H9 (cell line): ENCODE measurements around the gene OGA. TPM values are rescaled to one million over a fixed set of nuclear protein-coding genes. Genes with fewer than 3 reads are reported as not detected.

Experiments used
- DNase-seq: peaks from one replicate; pipeline ENCODE4 v3.0.0-alpha.2; 2017
- H2AFZ ChIP-seq: one replicate; pipeline ENCODE4 v1.6.1; 2013; ENCODE audit warnings: mild to moderate bottlenecking, low read length, control low read depth, moderate library complexity
- H2AK5ac ChIP-seq: 2 replicates; pipeline ENCODE4 v1.6.1; 2013; ENCODE audit warnings: low read length, control low read depth, mixed read lengths; ENCODE audit not compliant: insufficient read length
- H2BK120ac ChIP-seq: one replicate; pipeline ENCODE4 v1.6.1; 2013; ENCODE audit warnings: low read depth, mild to moderate bottlenecking, low read length, control low read depth, inconsistent platforms; ENCODE audit not compliant: poor library complexity, severe bottlenecking
- H2BK12ac ChIP-seq: 2 replicates; pipeline ENCODE4 v1.6.1; 2013; ENCODE audit warnings: low read length, control low read depth, mixed read lengths, low read depth; ENCODE audit not compliant: insufficient read length
- H2BK15ac ChIP-seq: 2 replicates; pipeline ENCODE4 v1.6.1; 2013; ENCODE audit warnings: low read depth, low read length, control low read depth
- H2BK20ac ChIP-seq: one replicate; pipeline ENCODE4 v1.6.1; 2013; ENCODE audit warnings: low read depth, mild to moderate bottlenecking, low read length, control low read depth, inconsistent platforms; ENCODE audit not compliant: poor library complexity, severe bottlenecking
- H2BK5ac ChIP-seq: 2 replicates; pipeline ENCODE4 v1.6.1; 2013; ENCODE audit warnings: low read length, control low read depth, mixed read lengths; ENCODE audit not compliant: insufficient read length
- H3K14ac ChIP-seq: 2 replicates; pipeline ENCODE4 v1.6.1; 2013; ENCODE audit warnings: low read length, control low read depth; ENCODE audit not compliant: insufficient read depth
- H3K18ac ChIP-seq: 2 replicates; pipeline ENCODE4 v1.6.1; 2013; ENCODE audit warnings: low read depth, mild to moderate bottlenecking, mixed read lengths, low read length, control low read depth; ENCODE audit not compliant: insufficient read length
- H3K23ac ChIP-seq: 2 replicates; pipeline ENCODE4 v1.6.1; 2013; ENCODE audit warnings: low read length, control low read depth, mixed read lengths, low read depth; ENCODE audit not compliant: insufficient read length
- H3K23me2 ChIP-seq: 2 replicates; pipeline ENCODE4 v1.6.1; 2013; ENCODE audit warnings: low read depth, mild to moderate bottlenecking, mixed read lengths, low read length, control low read depth; ENCODE audit not compliant: insufficient read length, poor library complexity, severe bottlenecking
- H3K27ac ChIP-seq: 2 replicates; pipeline ENCODE4 v1.5.1; 2013; ENCODE audit warnings: low read length, control low read depth, mixed read lengths, low read depth; ENCODE audit not compliant: insufficient read length
- H3K27me3 ChIP-seq: 2 replicates; pipeline ENCODE4 v1.6.1; 2013; ENCODE audit warnings: low read length, control low read depth, inconsistent platforms; ENCODE audit not compliant: insufficient read depth
- H3K4ac ChIP-seq: 2 replicates; pipeline ENCODE4 v1.6.1; 2013; ENCODE audit warnings: low read depth, mild to moderate bottlenecking, control low read depth, inconsistent platforms, low read length, moderate library complexity
- H3K4me1 ChIP-seq: 2 replicates; pipeline ENCODE4 v1.6.1; 2013; ENCODE audit warnings: low read length, control low read depth, inconsistent platforms; ENCODE audit not compliant: insufficient read depth
- H3K4me2 ChIP-seq: 2 replicates; pipeline ENCODE4 v1.6.1; 2013; ENCODE audit warnings: low read length, control low read depth, mixed read lengths; ENCODE audit not compliant: insufficient read length, insufficient read depth
- H3K56ac ChIP-seq: 2 replicates; pipeline ENCODE4 v1.6.1; 2013; ENCODE audit warnings: low read depth, mild to moderate bottlenecking, mixed read lengths, low read length, control low read depth; ENCODE audit not compliant: insufficient read length
- H3K79me1 ChIP-seq: 2 replicates; pipeline ENCODE4 v1.6.1; 2013; ENCODE audit warnings: low read depth, mild to moderate bottlenecking, moderate library complexity, low read length, control low read depth, inconsistent platforms; ENCODE audit not compliant: insufficient read depth, poor library complexity, severe bottlenecking
- H3K79me2 ChIP-seq: 2 replicates; pipeline ENCODE4 v1.6.1; 2013; ENCODE audit warnings: low read length, control low read depth, inconsistent platforms; ENCODE audit not compliant: insufficient read depth
- H3K9ac ChIP-seq: 2 replicates; pipeline ENCODE4 v1.6.1; 2013; ENCODE audit warnings: low read length, control low read depth, mixed read lengths; ENCODE audit not compliant: insufficient read length; ENCODE audit errors: extremely low read depth
- H3K9me3 ChIP-seq: one replicate; pipeline ENCODE4 v1.6.1; 2013; ENCODE audit warnings: low read depth, low read length, inconsistent platforms; ENCODE audit not compliant: control insufficient read depth
- H3T11ph ChIP-seq: one replicate; pipeline ENCODE4 v1.6.1; 2013; ENCODE audit warnings: mild to moderate bottlenecking, low read length, control low read depth, inconsistent platforms
- H4K20me1 ChIP-seq: one replicate; pipeline ENCODE4 v1.6.1; 2013; ENCODE audit not compliant: control insufficient read depth, insufficient read length, insufficient read depth
- H4K5ac ChIP-seq: 2 replicates; pipeline ENCODE4 v1.6.1; 2013; ENCODE audit warnings: low read depth, mild to moderate bottlenecking, mixed read lengths, low read length, control low read depth; ENCODE audit not compliant: insufficient read length
- H4K8ac ChIP-seq: replicated peaks from 2 replicates; pipeline ENCODE4 v1.6.1; 2013; ENCODE audit warnings: low read length, control low read depth, mixed read lengths, low read depth; ENCODE audit not compliant: insufficient read length
- H4K91ac ChIP-seq: 2 replicates; pipeline ENCODE4 v1.6.1; 2013; ENCODE audit warnings: low read depth, mild to moderate bottlenecking, moderate library complexity, mixed read lengths, low read length, control low read depth; ENCODE audit not compliant: insufficient read length
- H3K27ac Mint-ChIP-seq, 3 experiments: 2 replicates in 2 of 3; 3 replicates in 1 of 3; pipeline ENCODE4 v1.8.0; 2020 to 2021; ENCODE audit warnings: mixed read lengths in 3 of 3, mild to moderate bottlenecking in 1 of 3, moderate library complexity in 1 of 3
- H3K27me3 Mint-ChIP-seq: 2 replicates; pipeline ENCODE4 v1.8.0; 2021; ENCODE audit warnings: low read depth, mild to moderate bottlenecking, moderate library complexity, mixed read lengths
- H3K36me3 Mint-ChIP-seq, 3 experiments: 2 replicates in 2 of 3; 3 replicates in 1 of 3; pipeline ENCODE4 v1.8.0; 2020 to 2021; ENCODE audit warnings: low read depth in 3 of 3, mixed read lengths in 3 of 3; ENCODE audit not compliant: insufficient read depth in 1 of 3
- H3K4me1 Mint-ChIP-seq, 2 experiments: 2 replicates each; pipeline ENCODE4 v1.8.0; 2020; ENCODE audit warnings: mixed read lengths in 2 of 2
- H3K4me3 Mint-ChIP-seq, 2 experiments: 2 replicates in 1 of 2; 3 replicates in 1 of 2; pipeline ENCODE4 v1.8.0; 2020 to 2021; ENCODE audit warnings: mild to moderate bottlenecking in 2 of 2, mixed read lengths in 2 of 2, moderate library complexity in 1 of 2
- H3K9me3 Mint-ChIP-seq, 2 experiments: 2 replicates in 1 of 2; 3 replicates in 1 of 2; pipeline ENCODE4 v1.8.0; 2020; ENCODE audit warnings: mild to moderate bottlenecking in 2 of 2, mixed read lengths in 2 of 2, moderate library complexity in 1 of 2
- whole genome bisulfite sequencing: extraction: QIAGEN DNeasy Blood & Tissue Kit; methylation state at CpG from one replicate; pipeline ENCODE4 v1.1.7; 2013; ENCODE audit warnings: missing lambda C conversion rate, low lambda C conversion rate, mixed read lengths; ENCODE audit not compliant: insufficient read length; ENCODE audit errors: extremely low coverage; 5-methylcytosine and 5-hydroxymethylcytosine counted together
- long read RNA-seq: library from polyadenylated mRNA; unstranded; transcript quantifications from one replicate; pipeline ENCODE4 v2.0.0, GENCODE V29; 2020
- total RNA-seq: library from RNA; stranded (reverse); gene quantifications from 2 replicates; pipeline ENCODE4 v1.2.1, GENCODE V29; 2021
- TF ChIP-seq, protein P1 (sequence below): fragments of 200-600 bp; sonication (generic); conservative IDR thresholded peaks from 3 replicates; pipeline ENCODE4 v1.8.0; 2021; ENCODE audit warnings: antibody characterized with exemption, mild to moderate bottlenecking

OGA gene
- 120 and 125 TPM in 2 replicates for total RNA-seq
- long read RNA-seq, full-length matches to known transcripts: 10 of 45 reads
- long read RNA-seq, partial matches to known transcripts: 29 of 45 reads
- long read RNA-seq, other reads (novel, unspliced or antisense): 6 of 45 reads

DNA sequence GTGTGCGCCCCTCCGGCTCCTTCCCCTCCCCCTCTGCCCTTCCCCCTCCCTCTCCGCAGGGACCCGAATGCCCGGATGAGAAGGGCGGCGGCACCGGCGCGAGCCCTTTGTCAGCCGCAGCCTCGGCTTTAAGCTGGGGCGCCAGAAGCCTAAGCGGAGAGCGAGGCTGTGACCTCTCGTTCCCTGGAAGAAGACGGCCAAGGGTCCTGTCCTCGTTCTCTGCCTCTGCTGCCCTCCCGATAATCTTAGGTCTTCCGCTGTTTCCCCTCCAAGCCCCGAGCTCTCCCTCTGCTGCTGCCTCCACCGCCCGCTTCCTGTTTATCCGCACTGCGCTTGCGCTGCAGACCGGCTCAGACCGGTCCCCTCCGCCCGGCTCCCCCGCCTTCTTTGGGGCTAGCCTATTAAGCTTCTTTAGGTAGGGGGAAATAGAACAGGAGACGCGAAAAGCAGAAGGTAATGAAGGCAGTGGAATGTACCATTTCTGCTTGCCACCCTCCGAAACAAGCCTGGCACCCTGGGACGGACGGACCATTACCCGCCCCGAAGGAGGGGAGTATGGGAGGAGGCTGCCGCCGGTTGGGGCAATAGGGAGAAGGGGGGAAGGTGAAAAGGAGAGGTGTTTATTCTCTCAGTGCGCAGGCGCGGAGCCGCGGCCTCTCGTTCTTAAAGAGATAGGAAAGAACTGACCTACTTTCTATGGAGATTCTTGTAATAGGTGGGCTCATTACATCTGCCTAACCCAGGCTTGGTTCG lies at the start of gene OGA:
Gene OGA, minus strand, starts transcription at position 326 of the 753 bp plus-strand sequence. CDS start 422 bp downstream, outside the sequence.
- no peaks in the 10 kb centered on the region for H3K79me1 ChIP-seq
- TF ChIP-seq, protein P1, sequence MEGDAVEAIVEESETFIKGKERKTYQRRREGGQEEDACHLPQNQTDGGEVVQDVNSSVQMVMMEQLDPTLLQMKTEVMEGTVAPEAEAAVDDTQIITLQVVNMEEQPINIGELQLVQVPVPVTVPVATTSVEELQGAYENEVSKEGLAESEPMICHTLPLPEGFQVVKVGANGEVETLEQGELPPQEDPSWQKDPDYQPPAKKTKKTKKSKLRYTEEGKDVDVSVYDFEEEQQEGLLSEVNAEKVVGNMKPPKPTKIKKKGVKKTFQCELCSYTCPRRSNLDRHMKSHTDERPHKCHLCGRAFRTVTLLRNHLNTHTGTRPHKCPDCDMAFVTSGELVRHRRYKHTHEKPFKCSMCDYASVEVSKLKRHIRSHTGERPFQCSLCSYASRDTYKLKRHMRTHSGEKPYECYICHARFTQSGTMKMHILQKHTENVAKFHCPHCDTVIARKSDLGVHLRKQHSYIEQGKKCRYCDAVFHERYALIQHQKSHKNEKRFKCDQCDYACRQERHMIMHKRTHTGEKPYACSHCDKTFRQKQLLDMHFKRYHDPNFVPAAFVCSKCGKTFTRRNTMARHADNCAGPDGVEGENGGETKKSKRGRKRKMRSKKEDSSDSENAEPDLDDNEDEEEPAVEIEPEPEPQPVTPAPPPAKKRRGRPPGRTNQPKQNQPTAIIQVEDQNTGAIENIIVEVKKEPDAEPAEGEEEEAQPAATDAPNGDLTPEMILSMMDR: no peak
- H3K79me2 ChIP-seq: peaks cover 36% of the 10 kb centered on the region
- H3K56ac ChIP-seq: peak within 1 kb of the TSS; percentile 38
- peaks cover 4% of the 10 kb centered on the region; the same call in 1 of the 2 replicates for H3K4me1 ChIP-seq
- H2AFZ ChIP-seq: no peak within 1 kb of the TSS
- H4K20me1 ChIP-seq: no peaks in the 10 kb centered on the region
- Mint-ChIP-seq H3K4me1 (peaks cover 27 to 34% of the 10 kb centered on the region in 2 experiments), H3K9me3 (no peaks in the 10 kb centered on the region), H3K27me3 (no peaks in the 10 kb centered on the region), H3K27ac (peak within 1 kb of the TSS; percentile 100), H3K36me3 (peaks cover 2 to 12% (median 3%) of the 10 kb centered on the region in 3 experiments; a peak in 5 of 7 replicates), H3K4me3 (peak within 1 kb of the TSS; percentile 92 to 97)
- no peak within 1 kb of the TSS for H3K23ac ChIP-seq
- H3T11ph ChIP-seq: no peak within 1 kb of the TSS
- H3K27ac ChIP-seq: peak within 1 kb of the TSS; percentile 90
- no peaks in the 10 kb centered on the region for H3K9me3 ChIP-seq
- H2AK5ac ChIP-seq: no peak within 1 kb of the TSS
- H2BK120ac ChIP-seq: no peak within 1 kb of the TSS
- no peak within 1 kb of the TSS for H2BK20ac ChIP-seq
- peak within 1 kb of the TSS; percentile 99 for H3K14ac ChIP-seq
- H3K4ac ChIP-seq: no peak within 1 kb of the TSS; the same call in 1 of the 2 replicates
- peak within 1 kb of the TSS; percentile 99 for H3K9ac ChIP-seq
- H2BK15ac ChIP-seq: no peak within 1 kb of the TSS
- WGBS: no CpG with 5 or more reads among the region's 47 CpGs
- no peak within 1 kb of the TSS for H4K8ac ChIP-seq
- H4K91ac ChIP-seq: no peak within 1 kb of the TSS
- H3K23me2 ChIP-seq: peaks cover 12% of the 10 kb centered on the region
- H3K18ac ChIP-seq: peak within 1 kb of the TSS; percentile 99
- peak within 1 kb of the TSS; percentile 94 for H2BK5ac ChIP-seq
- peak; percentile 99 for DNase-seq
- no peak within 1 kb of the TSS for H2BK12ac ChIP-seq
- H3K27me3 ChIP-seq: no peaks in the 10 kb centered on the region
- H4K5ac ChIP-seq: peak within 1 kb of the TSS; percentile 69
- H3K4me2 ChIP-seq: peak within 1 kb of the TSS; percentile 96
